KOPT-K1 (cell line): ENCODE results near the gene PPARA.
"Not testable (repeated sequence)": the region's sequence is repeated elsewhere in the genome, so short reads cannot be mapped to it uniquely, and the experiment has no call there.

Source experiments
- H3K27ac ChIP-seq: fragments of 200-600 bp; sonication (generic); 2 replicates; pipeline ENCODE4 v1.5.1; 2016; ENCODE audit warnings: antibody characterized with exemption, mild to moderate bottlenecking, low read depth, low read length; ENCODE audit not compliant: poor library complexity, severe bottlenecking
- H3K36me3 ChIP-seq: fragments of 200-600 bp; sonication (generic); 2 replicates; pipeline ENCODE4 v1.5.1; 2017; ENCODE audit warnings: antibody characterized with exemption, mild to moderate bottlenecking, low read length, moderate library complexity; ENCODE audit not compliant: insufficient read depth
- H3K9me3 ChIP-seq: fragments of 200-600 bp; sonication (generic); 2 replicates; pipeline ENCODE4 v1.5.1; 2017; ENCODE audit warnings: antibody characterized with exemption, low read length, mild to moderate bottlenecking; ENCODE audit not compliant: insufficient read depth, poor library complexity, severe bottlenecking

The PPARA gene

GRCh38 chr22:46179748-46180147 lies 29.4 kb downstream of the PPARA start:
- H3K36me3 ChIP-seq = no peaks in the 10 kb centered on the region; the same call in 1 of the 2 replicates
- peaks cover 65% of the 10 kb centered on the region for H3K9me3 ChIP-seq
- no peak overlapping the region for H3K27ac ChIP-seq

DNA sequence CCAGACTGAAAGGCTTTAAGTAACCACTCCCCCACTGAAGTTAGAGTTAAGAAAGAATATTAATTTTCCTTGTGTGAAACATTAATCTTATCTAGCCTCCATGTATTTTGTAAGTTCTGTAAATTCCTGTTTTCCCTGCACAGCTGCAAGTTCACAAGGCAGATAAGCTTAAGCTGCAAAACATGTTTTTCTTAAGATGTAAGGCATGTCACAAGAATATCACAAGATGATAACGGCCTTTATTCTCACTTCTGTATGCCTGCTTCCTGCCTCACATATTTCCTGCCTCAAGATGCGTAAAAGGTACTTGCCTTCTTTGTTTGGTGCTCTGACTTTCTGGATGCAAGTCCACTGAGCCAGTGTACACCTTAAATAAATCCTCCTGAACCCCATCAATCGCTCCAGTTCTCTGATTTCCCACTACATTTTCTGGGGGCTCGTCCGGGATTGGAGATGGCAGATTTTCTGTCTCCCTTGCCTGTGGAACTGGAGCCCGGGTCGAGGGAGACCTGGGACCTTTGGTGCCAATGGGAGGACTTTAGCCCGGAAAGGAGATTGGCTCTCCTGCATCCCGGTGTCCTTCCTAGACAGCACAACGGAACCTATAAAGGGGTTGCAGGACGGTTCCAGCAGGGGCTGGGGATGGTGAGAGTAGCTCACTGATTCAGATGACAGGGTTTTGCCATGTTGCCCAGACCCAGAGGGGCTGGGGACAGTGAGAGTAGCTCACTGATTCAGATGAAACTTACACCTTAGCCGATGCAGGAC lies 30.2 kb downstream of the PPARA start:
- Histone ChIP-seq H3K36me3 (no peaks in the 10 kb centered on the region; the same call in 1 of the 2 replicates), H3K9me3 (peaks cover 65% of the 10 kb centered on the region), H3K27ac (no peak overlapping the region)

DNA sequence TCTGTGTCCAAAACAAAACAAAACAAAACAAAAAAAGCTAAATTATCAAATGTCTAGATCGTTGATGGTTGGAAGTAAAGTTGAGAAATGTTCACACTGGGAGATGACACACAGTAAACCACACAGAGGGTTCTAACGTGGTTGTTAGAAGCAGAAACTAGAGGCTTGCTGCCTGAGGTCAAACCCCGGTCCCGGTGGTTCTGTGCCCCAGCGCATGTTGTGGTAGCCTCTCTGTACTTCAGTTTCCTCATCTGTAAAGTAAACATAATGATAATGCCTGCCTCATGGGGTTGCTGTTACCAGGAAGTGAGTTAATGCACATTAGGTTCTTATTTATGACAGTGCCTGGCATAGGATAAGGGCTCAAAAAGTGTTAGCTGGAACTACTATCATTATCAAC lies 33.4 kb downstream of the PPARA start:
- Histone ChIP-seq H3K36me3 (no peaks in the 10 kb centered on the region; the same call in 1 of the 2 replicates), H3K27ac (no peak overlapping the region), H3K9me3 (peaks cover 50% of the 10 kb centered on the region)

DNA sequence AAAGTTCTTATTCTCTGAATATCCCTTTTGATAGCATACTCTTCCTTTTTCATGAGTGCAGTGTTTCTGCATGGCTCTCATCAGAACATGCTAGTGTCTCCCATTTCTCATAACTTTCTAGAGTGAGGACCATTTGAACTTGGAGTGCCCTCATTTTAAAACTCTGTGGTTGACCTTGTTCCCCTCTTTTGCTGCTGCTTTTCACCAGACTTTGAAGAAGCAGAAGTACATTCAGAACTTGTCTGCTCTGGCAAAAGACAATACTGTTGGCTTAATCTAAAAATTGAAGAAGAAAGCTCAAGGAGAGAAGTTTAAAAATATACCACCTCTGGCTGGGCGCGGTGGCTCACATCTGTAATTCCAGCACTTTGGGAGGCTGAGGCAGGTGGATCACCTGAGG lies 35.0 kb downstream of the PPARA start:
- Histone ChIP-seq H3K27ac (no peak overlapping the region), H3K36me3 (no peaks in the 10 kb centered on the region; the same call in 1 of the 2 replicates), H3K9me3 (peaks cover 34% of the 10 kb centered on the region)

DNA sequence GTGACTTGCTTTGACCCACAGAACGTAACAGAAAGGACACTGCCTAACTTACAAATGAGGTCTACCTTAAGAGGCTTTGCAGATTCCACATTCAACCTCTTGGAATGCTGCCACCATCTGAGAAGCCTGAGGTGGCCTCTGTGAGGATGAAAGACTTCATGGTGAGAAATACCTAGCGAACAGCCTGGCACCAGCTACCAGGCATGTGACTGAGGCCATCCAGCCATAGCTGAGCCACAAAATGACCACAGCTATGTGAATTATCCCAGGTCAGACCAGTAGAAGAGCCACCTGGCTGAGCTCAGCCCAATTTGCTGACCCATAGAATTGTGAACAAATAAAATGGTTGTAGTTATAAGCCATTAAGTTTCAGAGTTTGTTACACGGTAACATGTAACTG lies 37.5 kb downstream of the PPARA start:
- H3K36me3 ChIP-seq = no peaks in the 10 kb centered on the region
- no peak overlapping the region for H3K27ac ChIP-seq
- H3K9me3 ChIP-seq = peaks cover 10% of the 10 kb centered on the region

DNA sequence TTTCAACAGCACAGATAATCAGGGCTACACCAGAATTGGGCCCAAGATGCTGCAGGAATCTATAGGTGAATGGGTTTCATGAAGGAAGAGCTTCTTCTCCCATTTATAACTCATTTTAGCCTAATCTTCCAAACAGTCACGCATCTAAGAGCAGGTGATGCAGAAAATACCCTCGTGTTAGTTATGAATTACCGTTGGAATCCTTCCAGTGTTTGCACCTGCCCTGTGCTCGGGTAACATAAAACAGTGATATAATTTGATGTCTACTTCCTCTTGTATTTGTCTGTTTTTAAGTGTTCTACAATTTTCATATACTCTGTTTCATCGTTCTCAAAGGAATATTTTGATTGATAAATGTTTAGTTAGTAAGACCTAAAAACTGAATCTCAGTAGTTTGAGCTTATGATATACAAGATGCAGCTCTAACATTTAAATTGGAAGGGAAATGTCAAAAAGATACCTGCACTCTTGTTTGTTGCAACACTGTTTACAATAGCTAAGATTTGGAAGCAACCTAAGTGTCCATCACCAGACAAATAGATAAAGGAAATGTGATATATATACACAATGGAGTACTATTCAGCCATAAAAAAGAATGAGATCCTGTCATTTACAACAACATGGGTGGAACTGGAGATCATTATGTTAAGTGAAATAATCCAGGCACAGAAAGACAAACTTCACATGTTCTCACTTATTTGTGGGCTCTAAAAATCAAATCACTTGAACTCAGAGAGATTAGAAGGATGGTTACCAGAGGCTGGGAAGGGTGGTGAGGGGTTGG lies 42.1 kb downstream of the PPARA start:
- no peaks in the 10 kb centered on the region for H3K36me3 ChIP-seq

GRCh38 chr22:46193898-46194310 lies 43.6 kb downstream of the PPARA start:
- Histone ChIP-seq H3K36me3 (no peaks in the 10 kb centered on the region; the same call in 1 of the 2 replicates), H3K9me3 (no peaks in the 10 kb centered on the region)

More for the DNA sequence above, 42.1 kb downstream of the PPARA start:
- H3K27ac ChIP-seq = no peak overlapping the region
- H3K9me3 ChIP-seq = no peaks in the 10 kb centered on the region

GRCh38 chr22:46195487-46196165 lies 45.3 kb downstream of the PPARA start:
- Histone ChIP-seq H3K9me3 (no peaks in the 10 kb centered on the region), H3K27ac (no peak overlapping the region), H3K36me3 (no peaks in the 10 kb centered on the region; the same call in 1 of the 2 replicates)

More at GRCh38 chr22:46193898-46194310, 43.6 kb downstream of the PPARA start:
- no peak overlapping the region for H3K27ac ChIP-seq

GRCh38 chr22:46196278-46196677 lies 46.0 kb downstream of the PPARA start:
- Histone ChIP-seq H3K9me3 (no peaks in the 10 kb centered on the region), H3K27ac (no peak overlapping the region), H3K36me3 (no peaks in the 10 kb centered on the region; the same call in 1 of the 2 replicates)

GRCh38 chr22:46198274-46198673 lies 47.9 kb downstream of the PPARA start:
- no peak overlapping the region for H3K27ac ChIP-seq
- H3K9me3 ChIP-seq = no peaks in the 10 kb centered on the region
- no peaks in the 10 kb centered on the region; the same call in 1 of the 2 replicates for H3K36me3 ChIP-seq

DNA sequence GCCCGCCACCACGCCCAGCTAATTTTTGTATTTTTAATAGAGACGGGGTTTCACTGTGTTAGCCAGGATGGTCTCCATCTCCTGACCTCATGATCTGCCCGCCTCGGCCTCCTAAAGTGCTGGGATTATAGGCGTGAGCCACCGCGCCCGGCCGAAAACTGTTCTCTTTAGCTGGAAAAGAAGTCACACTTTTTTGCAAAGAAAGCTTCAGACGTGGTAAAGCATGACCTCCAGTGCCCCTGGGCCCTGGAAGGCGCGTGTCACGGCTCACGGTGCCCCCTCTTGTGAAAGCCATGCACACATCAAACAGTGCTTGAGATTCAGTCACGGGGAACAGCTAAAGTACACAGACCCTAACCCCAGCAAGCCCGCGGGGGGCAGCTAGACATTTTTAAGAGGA lies 48.5 kb downstream of the PPARA start:
- H3K27ac ChIP-seq, H3K9me3 ChIP-seq, H3K36me3 ChIP-seq: not testable (repeated sequence)

GRCh38 chr22:46201059-46201757 lies 50.9 kb downstream of the PPARA start:
- no peak overlapping the region for H3K27ac ChIP-seq
- no peaks in the 10 kb centered on the region for H3K9me3 ChIP-seq
- H3K36me3 ChIP-seq = no peaks in the 10 kb centered on the region; the same call in 1 of the 2 replicates

DNA sequence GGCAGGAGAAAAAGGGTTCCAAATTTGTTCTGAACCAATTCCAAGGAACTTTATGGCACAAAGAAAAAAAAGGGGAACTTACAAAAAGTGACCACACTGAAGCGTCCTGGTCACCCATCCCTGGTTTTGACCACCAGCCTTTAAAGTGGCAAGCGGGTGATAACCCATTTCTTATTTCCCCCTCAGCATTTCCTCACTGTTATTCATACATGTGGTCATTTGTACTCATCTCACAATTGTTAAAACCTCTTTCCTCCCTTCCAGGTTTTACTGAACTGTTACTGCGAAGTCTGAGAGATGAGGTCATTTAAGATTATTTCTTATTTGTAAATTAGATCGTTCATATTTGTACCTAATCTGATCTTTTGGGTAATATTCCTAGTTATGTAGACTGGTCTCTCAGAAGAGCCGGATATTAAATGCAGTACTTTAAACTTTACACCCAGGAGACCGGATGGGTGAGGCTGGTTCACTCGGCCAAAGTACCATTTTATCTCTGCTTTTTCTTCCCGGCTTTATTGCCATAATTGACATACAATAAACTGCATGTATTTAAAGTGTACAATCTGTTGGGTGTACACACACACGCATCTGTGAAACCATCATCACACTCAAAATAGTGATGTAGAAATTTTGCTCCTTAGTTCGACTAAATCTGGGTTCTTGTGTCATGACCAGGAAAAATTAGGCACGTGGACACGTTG lies 52.7 kb downstream of the PPARA start:
- Histone ChIP-seq H3K36me3 (no peaks in the 10 kb centered on the region; the same call in 1 of the 2 replicates), H3K27ac (no peak overlapping the region), H3K9me3 (no peaks in the 10 kb centered on the region)

DNA sequence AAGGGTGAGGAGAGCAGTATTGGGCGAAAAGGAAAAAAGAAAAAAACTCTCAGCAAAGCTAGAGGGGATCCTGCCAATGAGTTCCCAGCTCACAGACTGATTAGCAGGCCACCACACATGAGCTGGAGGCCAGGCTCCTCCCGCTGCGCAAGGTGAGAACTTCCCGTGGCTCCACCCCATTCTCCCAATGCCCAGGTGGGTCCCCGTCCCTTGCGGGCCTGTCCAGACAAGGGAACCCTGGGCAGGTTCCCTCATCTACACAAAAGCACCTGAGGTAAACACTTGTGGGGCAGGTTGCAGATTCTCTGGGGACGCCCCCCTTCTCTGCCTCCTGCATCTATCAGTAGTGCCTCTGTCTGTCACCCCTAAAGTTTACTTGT lies 53.3 kb downstream of the PPARA start:
- H3K9me3 ChIP-seq = peaks cover 1% of the 10 kb centered on the region
- H3K36me3 ChIP-seq = no peaks in the 10 kb centered on the region; the same call in 1 of the 2 replicates
- no peak overlapping the region for H3K27ac ChIP-seq
